ENCODE data around the gene IRX2. TPM values are rescaled to one million over a fixed set of nuclear protein-coding genes. Genes with fewer than 3 reads are reported as not detected.

Gene IRX2
- total and polyA plus RNA-seq, 2 of the 8 experiments (the other 6 are each of a cell fraction or from before 2014, with no cell fraction given) = 23.4 to 40.4 TPM

DNA sequence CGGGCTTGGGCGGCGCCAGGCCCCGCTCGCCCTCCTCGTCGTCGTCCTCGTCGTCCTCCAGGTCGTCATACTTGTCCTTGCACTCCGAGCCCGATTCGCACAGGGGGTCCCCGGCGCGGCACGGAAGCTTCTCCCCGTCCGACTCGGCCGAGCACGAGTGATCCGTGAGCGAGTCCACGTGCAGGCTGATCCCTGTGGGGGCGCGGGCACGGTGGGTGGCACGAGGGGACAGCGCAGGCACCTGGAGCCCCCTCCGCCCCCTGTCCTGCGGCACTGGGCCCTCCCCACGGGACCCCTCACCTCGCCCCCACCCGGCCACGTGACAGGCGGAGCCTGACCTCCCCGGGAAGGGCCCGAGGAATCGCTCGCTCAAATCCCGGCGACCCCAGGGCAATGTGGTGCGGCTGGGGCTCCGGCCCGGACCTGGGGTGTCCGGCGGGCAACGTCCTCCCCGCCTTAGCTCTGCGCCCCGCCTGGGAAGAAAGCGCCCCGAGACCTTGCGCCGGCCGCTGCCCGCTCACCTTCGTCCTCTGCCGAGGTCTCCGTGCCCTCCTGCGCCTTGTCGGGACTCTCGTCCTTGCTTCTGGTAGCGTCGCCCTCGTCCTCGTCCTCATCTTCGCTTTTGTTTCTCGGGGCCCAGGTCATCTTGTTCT lies 2.5 kb downstream of the IRX2 start:
- Histone ChIP-seq H2BK5ac (ENCODE audit: low read depth, low read length) (peak overlapping the region; percentile 78; the same call in 1 of the 2 replicates), H3K4ac (replicated peaks; ENCODE audit: insufficient read length, low read depth, low read length) (no peak overlapping the region), H4K20me1 (replicated peaks in 1 of 2; ENCODE audit: control insufficient read depth in 1 of 2, insufficient read depth in 2 of 2, low read length in 2 of 2) (peaks cover 31 to 37% of the 10 kb centered on the region in 2 experiments), H3K23me2 (ENCODE audit: low read depth, low read length) (peaks cover 20% of the 10 kb centered on the region; the same call in 1 of the 2 replicates), H4K8ac (ENCODE audit: extremely low read depth, insufficient read depth, low read length) (peak overlapping the region; percentile 80), H2BK12ac (ENCODE audit: low read depth, low read length) (peak overlapping the region; percentile 99), H3K4me2 (ENCODE audit: insufficient read depth in 1 of 2, low read depth in 2 of 2, low read length in 2 of 2) (peak overlapping the region; percentile 67 to 83), H2AFZ (ENCODE audit: low read length) (no peak overlapping the region), H3K9ac (replicated peaks in 1 of 4; ENCODE audit: extremely low read depth in 1 of 4, low read depth in 3 of 4, low read length in 3 of 4) (peak overlapping the region in 3 of 4 experiments; percentile 42 to 71 (median 47); a peak in 5 of 7 replicates), H3K23ac (ENCODE audit: insufficient read length) (no peak overlapping the region), H2BK120ac (replicated peaks; ENCODE audit: low read depth, low read length) (no peak overlapping the region), H4K5ac (ENCODE audit: insufficient read length, low read depth, low read length) (no peak overlapping the region), H3K9me3 (ENCODE audit: insufficient read depth in 2 of 2, low read depth in 1 of 2, low read length in 1 of 2) (no peaks in the 10 kb centered on the region; a peak in 1 of 4 replicates), H3K79me1 (ENCODE audit: low read depth, low read length) (no peaks in the 10 kb centered on the region), H3K18ac (ENCODE audit: extremely low read depth, low read length) (no peak overlapping the region; the same call in 1 of the 2 replicates), H3K36me3 (ENCODE audit: control insufficient read depth in 2 of 4, insufficient read depth in 4 of 4, low read length in 3 of 4) (peaks cover 3 to 59% (median 24%) of the 10 kb centered on the region in 4 experiments; a peak in 7 of 8 replicates), H3K27me3 (replicated peaks in 1 of 4; ENCODE audit: control insufficient read depth in 3 of 4, extremely low read depth in 1 of 4, insufficient read depth in 3 of 4, low read length in 3 of 4) (peaks cover 4 to 27% (median 23%) of the 10 kb centered on the region in 4 experiments), H3K79me2 (ENCODE audit: control insufficient read depth in 1 of 2, insufficient read depth in 2 of 2, low read length in 2 of 2) (peaks cover 4 to 67% of the 10 kb centered on the region in 2 experiments; a peak in 3 of 4 replicates), H3K4me1 (replicated peaks in 1 of 4; ENCODE audit: control insufficient read depth in 3 of 4, insufficient read depth in 4 of 4, low read length in 3 of 4) (peaks cover 4 to 28% (median 8%) of the 10 kb centered on the region in 4 experiments), H3K14ac (ENCODE audit: insufficient read length) (no peak overlapping the region), H3K4me3 (ENCODE audit: extremely low read depth in 1 of 4, insufficient read depth in 2 of 4, low read depth in 3 of 4, low read length in 4 of 4) (peak overlapping the region; percentile 77 to 98 (median 80); a peak in 6 of 8 replicates), H3K56ac (replicated peaks; ENCODE audit: insufficient read length, low read depth, low read length) (no peak overlapping the region), H4K91ac (replicated peaks; ENCODE audit: insufficient read length, low read length) (peak overlapping the region; percentile 93), H3K27ac (ENCODE audit: low read depth, low read length) (no peak overlapping the region), H2AK5ac (ENCODE audit: low read depth, low read length) (peak overlapping the region; percentile 90; the same call in 1 of the 2 replicates), H2BK15ac (ENCODE audit: low read length) (no peak overlapping the region), H2BK20ac (ENCODE audit: low read length) (no peak overlapping the region)
- WGBS, 2 experiments (ENCODE audit: extremely low coverage in 1 of 2, insufficient coverage in 1 of 2, insufficient read length in 1 of 2, insufficient replicate concordance in 2 of 2, low coverage in 1 of 2, low lambda C conversion rate in 2 of 2, missing lambda C conversion rate in 1 of 2) = 85% methylated on average over 23 of the region's 71 CpGs; no CpG with 5 or more reads in 1 of the 2 experiments
- ChIA-PET POLR2A (ENCODE audit: partially characterized antibody) (interaction anchor here (0.9 to 5.9 kb wide), 7 partner anchors 8 to 842 kb away, joined by 3 to 64 read pairs (median 4); no protein-coding TSS in a partner anchor), CTCF (ENCODE audit: partially characterized antibody) (interaction anchor here (1.3 kb wide), 1 partner anchor 56 kb away, joined by 7 read pairs; no protein-coding TSS in a partner anchor)
- FAIRE-seq = no peak
- DNase-seq (ENCODE audit: low read depth in 1 of 2, low spot score in 2 of 2) = no peak
- TF ChIP-seq TAF7 (optimal IDR thresholded peaks at IDR 0.05; ENCODE audit: borderline replicate concordance, low read depth, low read length) (no peak), POLR2AphosphoS5 (IDR thresholded peaks at IDR 0.05; ENCODE audit: low read depth, low read length) (peak; percentile 30; the same call in 1 of the 2 replicates)
